CD4-positive, alpha-beta T cell treated with Interleukin-2 at 100 ng/mL for 4 hours (primary cell): ENCODE data around the gene ATP6V0A1.

Experiments used
- DNase-seq: peaks from one replicate; pipeline ENCODE4 v3.0.0-alpha.2; 2020; ENCODE audit warnings: low spot score

The ATP6V0A1 gene

GRCh38 chr17:42561897-42562387 is 103.3 kb downstream of the ATP6V0A1 start, which contains the start of gene COASY:
Gene COASY, plus strand, starts transcription at chr17:42562148. Its CDS starts 475 bp downstream, at chr17:42562623.
- DNase-seq, result peak; percentile 96

- DNase-seq, result no peak
Observed at GRCh38 chr17:42562388-42563142, 103.9 kb downstream of the ATP6V0A1 start.

GRCh38 chr17:42563143-42563509 is 104.4 kb downstream of the ATP6V0A1 start:
- no peak for DNase-seq

- no peak for DNase-seq
Observed at GRCh38 chr17:42563543-42563942, 104.9 kb downstream of the ATP6V0A1 start.

GRCh38 chr17:42563950-42564349 is 105.3 kb downstream of the ATP6V0A1 start:
- no peak for DNase-seq

- no peak for DNase-seq
Observed at GRCh38 chr17:42564815-42565522, 106.3 kb downstream of the ATP6V0A1 start.

- no peak for DNase-seq
Observed at GRCh38 chr17:42565523-42566214, 107.0 kb downstream of the ATP6V0A1 start.

- DNase-seq, result no peak
Observed at GRCh38 chr17:42566215-42566882, 107.7 kb downstream of the ATP6V0A1 start.

GRCh38 chr17:42566883-42567573 is 108.3 kb downstream of the ATP6V0A1 start, which contains the start of gene MLX:
Gene MLX, plus strand, starts transcription at chr17:42567100. Its CDS starts 25 bp downstream, at chr17:42567125.
- peak; percentile 91 for DNase-seq

- DNase-seq, result no peak
Observed at GRCh38 chr17:42568341-42569111, 109.8 kb downstream of the ATP6V0A1 start.

- no peak for DNase-seq
Observed at GRCh38 chr17:42571435-42572225, 113.0 kb downstream of the ATP6V0A1 start.
